Lung microvascular endothelial cell (primary cell): ENCODE data around the gene ZSCAN30. TPM values are rescaled to one million over a fixed set of nuclear protein-coding genes. Genes with fewer than 3 reads are reported as not detected.
"Not testable (repeated sequence)": the region's sequence is repeated elsewhere in the genome, so short reads cannot be mapped to it uniquely, and the experiment has no call there.

Experiments used
- DNase-seq, 2 donors: peaks; one replicate each; pipeline versions ENCODE4 v3.0.0 to v3.0.0-alpha.2; 2010; ENCODE audit warnings: low read depth in 2 of 2
- total RNA-seq: library from RNA; depleted of rRNA; stranded (reverse); fragments of >200 nt; gene quantifications from 2 replicates; pipeline ENCODE4 v1.2.1, GENCODE V29; 2014

The ZSCAN30 gene
- total RNA-seq, 1 donor from 2014 or later: 6.9 TPM

DNA sequence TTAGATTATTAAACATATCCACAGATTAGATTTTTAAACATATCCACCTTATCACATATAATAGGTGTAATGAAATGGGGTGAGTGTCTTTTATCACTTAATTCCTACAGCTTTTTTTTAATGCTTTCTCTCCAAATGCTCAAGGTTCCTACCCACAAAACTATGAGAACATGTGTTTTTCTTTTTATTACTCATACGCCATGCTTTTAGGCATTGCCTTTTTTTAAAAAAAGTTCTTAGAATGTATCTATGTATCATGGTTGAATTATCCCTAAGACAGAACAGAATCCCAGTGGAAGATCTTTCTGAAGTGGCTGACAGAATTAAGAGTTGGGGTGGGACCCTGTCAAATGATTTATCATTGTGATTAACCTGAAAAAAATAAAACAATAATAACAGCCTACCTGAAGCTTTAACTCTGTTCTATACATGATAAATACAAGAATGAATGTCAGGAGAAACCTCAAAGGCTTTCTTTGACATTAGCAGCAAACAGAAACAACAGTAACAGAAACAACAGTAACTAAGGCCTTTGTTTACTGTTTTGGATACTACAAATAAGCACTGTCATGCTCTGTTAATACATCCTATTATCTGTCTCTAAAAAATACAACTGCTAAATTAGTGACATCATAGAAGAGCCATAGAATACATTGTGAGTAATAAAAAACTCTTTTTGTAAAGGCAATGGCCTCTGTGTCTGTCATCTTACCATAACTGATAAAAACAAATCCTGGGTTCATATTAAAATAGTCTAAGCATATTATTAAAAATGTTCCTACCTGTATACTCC, 53.3 kb downstream of the ZSCAN30 start:
- DNase-seq: no peak

- peak; percentile 80 to 89 for DNase-seq
Measured at GRCh38 chr18:35231052-35231451, 59.0 kb downstream of the ZSCAN30 start.

GRCh38 chr18:35227254-35227653, 62.8 kb downstream of the ZSCAN30 start:
- DNase-seq: peak in 1 of 2 donors; percentile 3

DNA sequence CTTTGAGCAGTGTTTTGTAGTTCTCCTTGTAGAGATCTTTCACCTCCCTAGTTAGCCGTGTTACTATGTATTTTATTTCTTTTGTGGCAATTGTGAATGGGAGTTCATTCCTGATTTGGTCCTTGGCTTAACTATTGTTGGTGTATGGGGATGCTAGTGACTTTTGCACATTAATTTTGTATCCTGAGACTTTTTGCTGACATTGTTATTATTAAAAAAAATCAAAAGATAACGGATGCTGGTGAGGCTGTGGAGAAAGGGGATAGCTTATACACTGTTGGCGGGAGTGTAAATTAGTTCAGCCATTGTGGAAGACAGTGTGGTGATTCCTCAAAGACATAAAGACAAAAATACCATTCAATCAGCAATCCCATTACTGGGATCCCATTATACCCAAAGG, 66.2 kb downstream of the ZSCAN30 start:
- DNase-seq: no peak

GRCh38 chr18:35220424-35220823, 69.6 kb downstream of the ZSCAN30 start:
- no peak for DNase-seq

GRCh38 chr18:35219331-35219730, 70.7 kb downstream of the ZSCAN30 start:
- DNase-seq: not testable (repeated sequence)

DNA sequence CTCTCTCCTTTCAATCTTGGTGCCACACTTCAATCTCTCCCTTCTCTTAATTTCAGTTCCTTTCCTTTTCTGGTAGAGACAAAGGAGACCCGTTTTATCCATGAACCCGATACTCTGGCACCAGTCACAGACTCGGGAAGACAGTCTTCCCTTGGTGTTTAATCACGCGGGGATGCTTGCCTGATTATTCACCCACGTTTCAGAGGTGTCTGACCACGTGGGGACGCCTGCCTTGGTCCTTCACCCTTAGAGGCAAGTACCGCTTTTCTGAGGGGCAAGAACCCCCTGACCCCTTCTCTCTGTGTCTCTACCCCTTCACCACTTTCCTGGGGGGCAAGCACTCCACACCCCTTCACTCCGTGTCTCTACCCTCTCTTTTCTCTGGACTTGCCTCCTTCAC, 73.4 kb downstream of the ZSCAN30 start:
- DNase-seq: not testable (repeated sequence)

DNA sequence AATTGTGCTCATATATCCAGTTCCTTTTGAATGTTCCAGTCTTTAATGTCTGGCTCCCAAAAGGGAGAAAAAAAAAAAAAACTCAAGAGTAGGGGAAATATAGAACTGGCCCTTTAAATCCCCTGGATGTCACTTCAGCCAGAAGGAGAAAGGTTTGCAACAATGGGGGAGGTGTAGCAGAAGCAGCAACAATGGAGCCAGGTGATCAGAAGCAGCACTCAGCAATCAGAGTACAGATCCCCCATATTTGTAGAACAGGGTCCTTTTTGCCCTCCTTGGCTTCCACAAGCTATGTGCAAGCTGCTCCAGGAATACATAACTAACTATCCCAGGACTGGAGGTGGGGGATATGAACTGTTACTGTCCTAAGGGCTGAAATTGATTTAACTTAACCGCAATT, 75.0 kb downstream of the ZSCAN30 start:
- DNase-seq: no peak

- not testable (repeated sequence) for DNase-seq
Measured at GRCh38 chr18:35205746-35206458, 84.1 kb downstream of the ZSCAN30 start.

DNA sequence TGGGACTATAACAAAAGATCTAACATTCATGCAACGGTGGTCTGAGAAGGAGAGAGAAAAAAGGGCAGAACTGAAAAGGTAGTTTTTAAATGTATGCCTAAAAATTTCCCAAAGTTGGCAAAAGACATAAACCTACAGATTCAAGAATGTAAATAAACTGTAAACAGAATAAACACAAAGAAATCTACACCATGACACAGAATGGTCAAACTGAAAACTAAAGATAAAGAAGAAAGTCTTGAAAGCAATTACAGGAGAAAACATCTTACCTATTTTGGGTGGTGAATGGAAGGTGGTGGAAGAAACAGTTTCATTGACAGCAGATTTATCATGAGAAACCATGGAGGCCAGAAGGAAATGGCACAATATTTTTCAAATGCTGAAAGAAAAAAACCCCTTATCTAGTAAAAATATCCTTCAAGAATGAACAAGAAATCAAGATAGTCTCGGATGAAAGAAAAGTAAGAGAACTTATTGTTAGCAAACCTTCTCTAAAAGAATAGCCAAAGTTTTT, 84.8 kb downstream of the ZSCAN30 start:
- no peak for DNase-seq

DNA sequence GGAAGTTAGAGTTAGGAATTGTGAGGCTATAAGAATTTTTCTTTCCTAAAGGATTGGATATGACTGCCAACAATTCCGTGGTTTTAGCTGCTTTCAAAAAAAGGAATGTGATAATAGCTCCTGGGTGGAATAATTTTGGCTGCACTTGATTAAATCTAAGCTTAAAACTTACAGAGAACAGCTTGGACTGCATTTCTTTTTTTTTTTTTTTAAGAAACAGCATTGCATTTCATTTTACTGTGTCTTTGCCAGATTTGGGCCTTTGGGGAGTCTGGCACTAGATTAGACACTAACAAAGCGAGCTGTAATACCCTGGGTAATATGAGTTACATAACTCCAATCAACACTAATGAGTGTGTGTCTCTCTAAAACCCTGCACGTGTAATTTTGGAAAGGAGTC, 87.0 kb downstream of the ZSCAN30 start:
- DNase-seq: peak in 1 of 2 donors; percentile 3

DNA sequence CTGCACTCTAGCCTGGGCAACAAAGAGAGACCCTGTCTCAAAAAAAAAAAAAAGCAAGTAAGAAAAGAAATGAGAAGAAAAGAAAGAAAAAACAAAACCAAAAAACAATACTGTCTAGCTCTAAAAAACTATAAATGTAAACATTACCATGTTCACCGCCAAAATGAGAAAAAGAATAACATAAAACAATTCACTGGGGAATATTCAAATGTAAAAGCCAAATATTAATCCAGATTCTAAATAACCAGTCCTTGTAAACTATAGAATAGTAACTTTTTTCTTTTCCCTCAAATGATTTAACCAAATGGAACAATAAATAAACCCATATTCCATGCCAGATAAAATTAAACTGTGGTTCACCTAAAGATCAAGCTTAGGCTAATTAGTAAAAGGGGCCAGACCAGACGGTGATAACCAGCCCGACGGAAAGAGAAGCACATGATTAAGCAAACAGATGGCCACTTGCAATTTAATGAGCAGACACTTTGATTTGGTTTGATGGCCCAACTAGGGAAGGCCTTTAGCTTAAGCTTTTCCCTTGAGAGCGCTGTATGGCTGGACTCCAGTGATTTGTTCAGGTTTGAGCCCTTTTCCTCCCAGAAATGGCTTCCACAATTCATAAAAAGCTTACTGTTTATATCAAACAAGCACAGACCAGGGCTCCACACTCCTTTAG, 88.6 kb downstream of the ZSCAN30 start:
- no peak for DNase-seq

Other genes with a start within 250 kb of the ZSCAN30 start
- 13.3 and 21.2 TPM in 2 replicates for gene MAPRE2, start 248.8 kb downstream of the ZSCAN30 start, total RNA-seq
- gene ZNF397, start 49.2 kb downstream of the ZSCAN30 start, total RNA-seq: 4.6 and 10.3 TPM in 2 replicates
- 20.7 and 32.1 TPM in 2 replicates for gene ZNF24, start 54.2 kb upstream of the ZSCAN30 start, total RNA-seq
- 0.22 and 0.60 TPM in 2 replicates for gene ZNF396, start 87.1 kb upstream of the ZSCAN30 start, total RNA-seq
- 6.5 and 12.9 TPM in 2 replicates for gene INO80C, start 207.7 kb upstream of the ZSCAN30 start, total RNA-seq